Natural killer cell (primary cell): ENCODE results near the gene KCNJ10. TPM values are rescaled to one million over a fixed set of nuclear protein-coding genes. Genes with fewer than 3 reads are reported as not detected.

Experiments
- ATAC-seq, 3 donors: fragments of 150-1000 bp in 2 of 3; fragments of 200-7000 bp in 1 of 3; cut with Tn5 transposase; 1 replicate in 1 of 3; 2 replicates in 2 of 3; pipeline ENCODE4 v1.10.0; 2021; ENCODE audit warnings: mild to moderate bottlenecking in 2 of 3, moderate library complexity in 2 of 3
- DNase-seq, 2 donors: peaks; one replicate each; pipeline versions ENCODE4 v3.0.0 to v3.0.0-alpha.2; 2013 to 2021; ENCODE audit warnings: mixed read lengths in 1 of 2
- H3K27ac ChIP-seq: one replicate; pipeline ENCODE4 v1.5.1; 2013; ENCODE audit warnings: mild to moderate bottlenecking, low read length
- H3K27me3 ChIP-seq: one replicate; pipeline ENCODE4 v1.6.1; 2013; ENCODE audit warnings: low read length; ENCODE audit not compliant: control insufficient read depth, insufficient read depth
- H3K36me3 ChIP-seq: one replicate; pipeline ENCODE4 v1.6.1; 2013; ENCODE audit warnings: low read length; ENCODE audit not compliant: control insufficient read depth, insufficient read depth
- H3K4me1 ChIP-seq: one replicate; pipeline ENCODE4 v1.6.1; 2013; ENCODE audit warnings: low read length; ENCODE audit not compliant: control insufficient read depth, insufficient read depth
- H3K4me3 ChIP-seq: one replicate; pipeline ENCODE4 v1.5.1; 2013; ENCODE audit warnings: low read length
- H3K9me3 ChIP-seq: one replicate; pipeline ENCODE4 v1.6.1; 2013; ENCODE audit warnings: low read length; ENCODE audit not compliant: control insufficient read depth, insufficient read depth
- H3K27ac Mint-ChIP-seq, 2 donors: one replicate each; pipeline ENCODE4 v1.8.0; 2022; ENCODE audit warnings: mild to moderate bottlenecking in 2 of 2, mixed read lengths in 2 of 2, moderate library complexity in 1 of 2
- H3K27me3 Mint-ChIP-seq, 2 donors: one replicate each; pipeline ENCODE4 v1.8.0; 2022; ENCODE audit warnings: low read depth in 2 of 2, mixed read lengths in 2 of 2
- H3K36me3 Mint-ChIP-seq: one replicate; pipeline ENCODE4 v1.8.0; 2022; ENCODE audit warnings: mixed read lengths
- H3K4me1 Mint-ChIP-seq, 2 donors: one replicate each; pipeline ENCODE4 v1.8.0; 2022; ENCODE audit warnings: mixed read lengths in 2 of 2
- H3K4me3 Mint-ChIP-seq: one replicate; pipeline ENCODE4 v1.8.0; 2022; ENCODE audit warnings: mild to moderate bottlenecking, moderate library complexity, mixed read lengths
- H3K9me3 Mint-ChIP-seq, 2 donors: one replicate each; pipeline ENCODE4 v1.8.0; 2022; ENCODE audit warnings: mixed read lengths in 2 of 2
- WGBS: methylation state at CpG from one replicate; pipeline ENCODE4 v1.1.7; 2013; ENCODE audit warnings: missing lambda C conversion rate; ENCODE audit not compliant: insufficient coverage; 5-methylcytosine and 5-hydroxymethylcytosine counted together
- intact Hi-C: fragments of 100-400 bp; cut with micrococcal nuclease; formaldehyde crosslinking; loops from one replicate; pipeline ENCODE4 v1.14.2; 2022
- total RNA-seq, 4 donors: library from RNA; stranded (reverse); fragments of 120-200 nt in 1 of 4; gene quantifications; one replicate each; pipeline versions ENCODE4 v1.2.3 to v1.2.4, GENCODE V29; 2013 to 2022
- TF ChIP-seq, protein P1 (sequence below): fragments of 200-600 bp; IDR thresholded peaks from one replicate; pipeline ENCODE4 v1.8.0; 2022; ENCODE audit warnings: antibody characterized with exemption

KCNJ10 gene
- total RNA-seq, 3 donors from 2014 or later (not counting 1 experiment from before 2014, with no cell fraction given): not detected

DNA sequence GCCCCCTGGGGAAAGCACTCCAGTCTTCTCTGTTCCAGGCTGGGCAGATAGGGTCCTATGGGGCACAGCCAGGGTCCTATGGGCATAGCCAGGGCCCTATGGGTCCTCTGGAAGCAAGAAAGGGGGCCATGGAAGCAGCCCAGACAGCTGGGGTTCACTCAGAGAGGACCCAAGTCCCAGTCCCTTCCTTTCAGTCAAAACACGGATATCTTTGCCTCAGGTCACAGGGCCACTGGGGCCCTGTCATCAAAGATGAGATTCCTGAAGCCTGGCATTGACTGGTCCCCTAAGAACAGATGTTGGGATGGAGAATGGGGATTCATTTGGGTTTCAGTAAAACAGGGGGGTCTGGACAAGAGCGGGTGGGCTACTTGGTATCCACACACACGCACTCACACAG is 19.9 kb upstream of the KCNJ10 start:
- WGBS: 98% methylated on average over 3 of the region's 3 CpGs
- H3K27me3 ChIP-seq: no peaks in the 10 kb centered on the region
- TF ChIP-seq, protein P1, sequence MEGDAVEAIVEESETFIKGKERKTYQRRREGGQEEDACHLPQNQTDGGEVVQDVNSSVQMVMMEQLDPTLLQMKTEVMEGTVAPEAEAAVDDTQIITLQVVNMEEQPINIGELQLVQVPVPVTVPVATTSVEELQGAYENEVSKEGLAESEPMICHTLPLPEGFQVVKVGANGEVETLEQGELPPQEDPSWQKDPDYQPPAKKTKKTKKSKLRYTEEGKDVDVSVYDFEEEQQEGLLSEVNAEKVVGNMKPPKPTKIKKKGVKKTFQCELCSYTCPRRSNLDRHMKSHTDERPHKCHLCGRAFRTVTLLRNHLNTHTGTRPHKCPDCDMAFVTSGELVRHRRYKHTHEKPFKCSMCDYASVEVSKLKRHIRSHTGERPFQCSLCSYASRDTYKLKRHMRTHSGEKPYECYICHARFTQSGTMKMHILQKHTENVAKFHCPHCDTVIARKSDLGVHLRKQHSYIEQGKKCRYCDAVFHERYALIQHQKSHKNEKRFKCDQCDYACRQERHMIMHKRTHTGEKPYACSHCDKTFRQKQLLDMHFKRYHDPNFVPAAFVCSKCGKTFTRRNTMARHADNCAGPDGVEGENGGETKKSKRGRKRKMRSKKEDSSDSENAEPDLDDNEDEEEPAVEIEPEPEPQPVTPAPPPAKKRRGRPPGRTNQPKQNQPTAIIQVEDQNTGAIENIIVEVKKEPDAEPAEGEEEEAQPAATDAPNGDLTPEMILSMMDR: no peak
- peaks cover 4% of the 10 kb centered on the region for H3K4me1 ChIP-seq
- Mint-ChIP-seq H3K36me3 (peaks cover 8% of the 10 kb centered on the region), H3K27me3 (no peaks in the 10 kb centered on the region), H3K27ac (no peak overlapping the region), H3K4me3 (no peak overlapping the region), H3K9me3 (no peaks in the 10 kb centered on the region), H3K4me1 (peaks cover 6 to 21% of the 10 kb centered on the region in 2 donors)
- no peaks in the 10 kb centered on the region for H3K9me3 ChIP-seq
- H3K36me3 ChIP-seq: peaks cover 44% of the 10 kb centered on the region
- DNase-seq (no peak), ATAC-seq (no peak)
- H3K4me3 ChIP-seq: no peak overlapping the region
- H3K27ac ChIP-seq: no peak overlapping the region
- intact Hi-C loops: loop anchor here (5.0 kb wide), 1 partner anchor 287 kb away; no protein-coding TSS in a partner anchor

DNA sequence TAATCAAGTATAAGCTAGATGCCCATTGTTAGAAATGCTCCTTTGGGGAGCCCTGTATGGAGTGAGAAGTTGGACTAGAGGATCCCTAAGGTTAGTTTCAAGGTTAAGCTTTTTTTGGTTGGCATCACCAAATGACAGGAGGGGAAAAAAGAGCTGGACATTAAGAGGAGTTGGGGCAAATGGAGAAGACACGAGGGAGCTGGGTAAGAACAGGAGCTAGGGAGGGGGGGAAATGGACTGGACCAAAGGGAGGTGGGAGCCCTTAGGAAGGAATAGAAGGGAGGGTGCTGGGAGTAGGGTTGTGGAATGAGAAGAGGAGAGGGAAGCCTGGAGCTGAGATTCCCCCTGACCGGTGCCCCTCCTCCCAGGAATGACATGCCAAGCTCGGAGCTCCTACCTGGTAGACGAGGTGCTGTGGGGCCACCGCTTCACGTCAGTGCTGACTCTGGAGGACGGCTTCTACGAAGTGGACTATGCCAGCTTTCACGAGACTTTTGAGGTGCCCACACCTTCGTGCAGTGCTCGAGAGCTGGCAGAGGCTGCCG is 17.2 kb upstream of the KCNJ10 start:
- H3K36me3 ChIP-seq: peaks cover 28% of the 10 kb centered on the region
- H3K4me1 ChIP-seq: peaks cover 10% of the 10 kb centered on the region
- no peak overlapping the region for H3K27ac ChIP-seq
- Mint-ChIP-seq H3K36me3 (peaks cover 8% of the 10 kb centered on the region), H3K27ac (peak overlapping the region in 1 of 2 donors; percentile 4), H3K27me3 (peaks cover 11 to 14% of the 10 kb centered on the region in 2 donors), H3K4me1 (peaks cover 11 to 20% of the 10 kb centered on the region in 2 donors), H3K4me3 (no peak overlapping the region), H3K9me3 (no peaks in the 10 kb centered on the region)
- TF ChIP-seq, protein P1: no peak
- DNase-seq (no peak), ATAC-seq (no peak)
- WGBS: 95% methylated on average over 12 of the region's 12 CpGs
- intact Hi-C loops: loop anchor here (5.0 kb wide), 1 partner anchor 290 kb away; no protein-coding TSS in a partner anchor
- H3K4me3 ChIP-seq: no peak overlapping the region
- peaks cover 6% of the 10 kb centered on the region for H3K27me3 ChIP-seq
- H3K9me3 ChIP-seq: no peaks in the 10 kb centered on the region

DNA sequence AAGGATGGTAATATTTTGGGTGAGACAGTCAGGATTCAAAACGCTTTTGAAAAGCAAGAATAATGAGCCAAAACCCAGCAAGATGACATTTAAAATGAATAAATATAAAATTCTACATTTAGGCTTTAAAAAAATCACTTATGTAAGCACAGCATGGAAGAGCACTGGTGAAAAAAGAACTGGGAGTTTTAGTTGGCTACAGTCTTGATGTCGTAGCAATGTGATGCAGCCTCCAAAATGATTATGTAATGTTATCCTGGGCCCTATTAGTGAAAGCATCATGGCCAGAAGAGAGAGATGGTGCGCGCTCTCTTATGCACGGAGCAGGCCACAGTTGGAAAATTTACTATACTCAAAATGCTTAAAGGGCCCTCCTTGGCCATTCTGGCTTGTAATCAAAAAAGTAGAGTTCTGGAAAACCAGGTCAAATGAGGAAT is 16.5 kb upstream of the KCNJ10 start:
- ATAC-seq (no peak), DNase-seq (no peak)
- no peaks in the 10 kb centered on the region for H3K9me3 ChIP-seq
- H3K27ac ChIP-seq: no peak overlapping the region
- peaks cover 10% of the 10 kb centered on the region for H3K4me1 ChIP-seq
- 98% methylated on average over 4 of the region's 5 CpGs for WGBS
- peaks cover 21% of the 10 kb centered on the region for H3K36me3 ChIP-seq
- TF ChIP-seq, protein P1: no peak
- peaks cover 12% of the 10 kb centered on the region for H3K27me3 ChIP-seq
- H3K27ac Mint-ChIP-seq: no peak overlapping the region
- H3K4me1 Mint-ChIP-seq: peaks cover 11 to 20% of the 10 kb centered on the region in 2 donors
- H3K27me3 Mint-ChIP-seq: peaks cover 18% of the 10 kb centered on the region in 2 donors
- peaks cover 8% of the 10 kb centered on the region for H3K36me3 Mint-ChIP-seq
- H3K9me3 Mint-ChIP-seq: no peaks in the 10 kb centered on the region
- H3K4me3 ChIP-seq: no peak overlapping the region
- no peak overlapping the region for H3K4me3 Mint-ChIP-seq
- intact Hi-C loops: loop anchor here (5.0 kb wide), 1 partner anchor 291 kb away; no protein-coding TSS in a partner anchor
